ENCODE data around the gene SSH3. TPM values are rescaled to one million over a fixed set of nuclear protein-coding genes. Genes with fewer than 3 reads are reported as not detected.

Gene SSH3
- polyA plus RNA-seq, 3 donors: 12.3 to 14.8 (median 13.0) TPM

DNA sequence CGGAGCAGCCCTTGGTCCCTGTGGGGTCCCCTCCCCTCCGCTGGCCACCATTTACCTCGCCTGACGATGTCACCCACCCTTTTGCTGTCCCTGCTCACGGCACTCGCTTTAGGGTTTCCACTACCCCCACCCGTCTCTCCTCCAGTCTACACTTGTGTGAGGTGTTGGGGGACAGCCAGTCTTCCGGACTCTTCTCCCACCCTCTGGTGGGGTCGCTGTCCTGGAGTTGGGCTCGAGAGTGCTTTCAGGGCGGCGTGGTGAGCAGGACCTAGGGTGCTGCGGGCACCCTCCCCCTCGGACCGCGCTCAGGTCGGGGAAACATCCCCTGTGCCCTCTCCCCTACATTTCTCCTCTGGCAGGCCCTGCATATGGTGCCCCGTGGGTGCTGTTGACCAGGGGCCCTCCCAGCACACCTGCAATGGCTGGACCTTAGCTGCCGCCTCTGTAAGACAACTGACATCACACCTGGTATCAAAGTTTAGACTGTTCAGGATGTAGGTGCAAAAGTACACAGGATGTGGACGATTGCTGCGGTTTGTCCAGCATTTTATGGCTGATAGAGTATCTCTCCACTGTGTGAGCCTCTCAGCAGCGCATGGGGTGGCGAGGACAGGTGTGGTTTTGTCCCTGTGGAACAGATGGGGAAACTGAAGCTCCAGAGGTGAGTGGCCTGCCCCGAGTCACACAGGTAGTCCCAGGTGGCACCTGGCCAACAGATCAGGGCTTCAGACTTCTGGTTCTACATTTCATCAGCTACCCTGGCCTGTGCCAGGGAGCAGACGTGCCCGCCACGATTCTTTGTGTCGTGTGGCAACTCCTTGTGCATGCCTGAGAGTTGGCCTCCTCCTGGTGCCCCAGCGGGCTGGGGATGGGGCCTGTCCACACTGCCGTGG, 35.9 kb upstream of the SSH3 start:
- WGBS, 3 donors: 10 to 12% (median 11%) methylated on average over 30 of the region's 30 CpGs
- no peak overlapping the region for H3K27ac ChIP-seq (ENCODE audit: low read depth, low read length)

DNA sequence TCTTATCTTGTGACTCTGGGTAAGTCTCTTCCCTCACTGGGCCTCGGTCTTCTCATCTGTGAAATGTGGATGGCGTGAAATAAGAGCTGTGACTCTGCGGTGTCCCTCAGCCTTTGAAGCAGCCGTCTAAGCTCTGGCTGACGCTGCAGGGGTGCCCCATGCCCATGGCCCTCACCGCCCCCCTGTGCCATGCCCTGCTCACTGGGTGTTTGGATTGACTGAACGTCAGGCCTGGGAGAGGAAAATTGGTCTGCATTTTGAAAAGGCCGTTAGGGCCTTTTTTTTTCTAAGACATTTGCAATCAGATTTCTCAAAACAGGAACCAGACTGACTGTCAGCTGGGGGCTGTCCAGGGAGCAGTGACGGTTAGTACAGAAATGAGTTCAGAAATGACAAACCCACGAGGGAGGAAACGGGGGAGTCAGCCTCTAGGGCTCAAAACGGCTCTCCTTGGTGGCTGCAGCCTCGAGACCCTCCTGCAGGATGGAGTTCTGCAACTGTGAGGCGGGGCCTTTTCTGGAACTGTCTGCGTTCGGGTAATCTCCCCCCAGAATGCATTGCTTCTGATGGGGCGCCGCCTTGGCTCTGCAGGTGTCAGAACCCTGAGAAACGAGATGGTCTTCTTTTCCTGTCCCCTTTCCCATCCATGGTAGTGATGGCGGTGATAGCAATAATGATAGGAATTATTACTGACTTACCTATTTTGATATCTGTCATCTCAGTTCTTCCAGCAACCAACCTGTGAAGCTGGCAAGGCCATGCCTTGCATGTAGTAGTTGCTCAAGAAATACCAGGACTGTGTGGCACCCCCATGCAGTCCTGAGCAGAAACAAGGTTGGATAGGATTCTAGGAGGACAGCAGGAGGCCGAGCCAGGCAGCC, 35.0 kb upstream of the SSH3 start:
- WGBS, 3 donors: 34 to 74% (median 35%) methylated on average over 21 of the region's 21 CpGs
- no peak overlapping the region for H3K27ac ChIP-seq (ENCODE audit: low read depth, low read length)

DNA sequence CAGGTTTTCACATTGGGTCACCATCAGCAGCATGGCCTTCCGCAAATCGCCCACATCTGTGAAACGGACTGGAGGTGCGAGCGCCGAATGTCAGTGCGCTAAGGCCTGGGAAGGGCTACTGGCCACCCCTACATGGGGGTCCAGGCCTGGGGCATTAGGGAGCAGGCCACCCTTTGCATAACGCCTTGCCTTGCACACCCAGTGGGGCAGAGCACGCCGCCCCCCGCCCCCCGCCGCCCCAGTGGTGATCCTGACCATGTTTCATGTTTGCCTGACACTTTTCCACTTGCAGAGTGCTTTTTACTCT, 34.4 kb upstream of the SSH3 start:
- no peak overlapping the region for H3K27ac ChIP-seq (ENCODE audit: low read depth, low read length)
- 62 to 85% (median 65%) methylated on average over 13 of the region's 13 CpGs for WGBS, 3 donors

DNA sequence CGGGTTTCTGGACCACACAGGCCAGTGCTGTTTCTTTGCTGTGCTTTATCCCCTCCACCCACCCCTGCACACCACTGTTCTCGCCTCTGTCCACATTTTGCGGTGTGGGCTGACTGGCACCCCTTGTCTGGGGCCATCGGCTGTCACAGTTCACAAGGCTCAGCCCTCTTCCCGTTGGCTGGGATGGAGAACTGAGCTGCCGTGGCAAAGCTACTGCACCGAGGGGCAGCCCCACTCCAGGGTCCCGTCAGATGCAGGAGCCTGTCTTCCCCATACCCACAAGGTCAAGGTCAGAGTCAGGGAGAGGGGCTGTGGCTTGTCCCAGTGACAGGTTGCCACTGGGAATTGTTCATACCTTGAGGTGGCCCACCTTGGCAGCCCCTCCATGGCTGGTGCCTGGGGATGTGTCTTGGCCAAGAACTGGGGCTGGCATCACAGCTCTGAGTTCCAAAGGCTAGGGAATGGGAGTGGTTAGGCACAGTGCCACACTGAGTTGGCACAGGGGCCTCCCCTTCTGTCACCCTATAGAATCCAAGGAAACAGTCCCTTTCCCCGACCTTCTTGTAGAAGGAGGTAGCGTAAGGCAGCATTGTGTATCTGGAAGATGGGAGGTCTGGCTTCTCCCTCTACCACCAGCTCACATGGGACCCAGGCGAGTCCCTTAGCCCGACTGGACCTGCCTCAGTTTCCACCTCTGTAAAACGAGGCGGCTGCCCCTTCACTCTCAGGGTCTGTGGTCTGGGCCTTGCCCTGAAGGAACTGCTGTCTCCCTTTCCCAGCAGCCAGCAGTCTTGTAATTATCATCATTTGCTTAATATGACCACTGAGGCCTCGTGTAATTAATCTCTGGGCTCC, 33.7 kb upstream of the SSH3 start:
- 19 to 45% (median 25%) methylated on average over 15 of the region's 15 CpGs for WGBS, 3 donors
- no peak overlapping the region for H3K27ac ChIP-seq (ENCODE audit: low read depth, low read length)

DNA sequence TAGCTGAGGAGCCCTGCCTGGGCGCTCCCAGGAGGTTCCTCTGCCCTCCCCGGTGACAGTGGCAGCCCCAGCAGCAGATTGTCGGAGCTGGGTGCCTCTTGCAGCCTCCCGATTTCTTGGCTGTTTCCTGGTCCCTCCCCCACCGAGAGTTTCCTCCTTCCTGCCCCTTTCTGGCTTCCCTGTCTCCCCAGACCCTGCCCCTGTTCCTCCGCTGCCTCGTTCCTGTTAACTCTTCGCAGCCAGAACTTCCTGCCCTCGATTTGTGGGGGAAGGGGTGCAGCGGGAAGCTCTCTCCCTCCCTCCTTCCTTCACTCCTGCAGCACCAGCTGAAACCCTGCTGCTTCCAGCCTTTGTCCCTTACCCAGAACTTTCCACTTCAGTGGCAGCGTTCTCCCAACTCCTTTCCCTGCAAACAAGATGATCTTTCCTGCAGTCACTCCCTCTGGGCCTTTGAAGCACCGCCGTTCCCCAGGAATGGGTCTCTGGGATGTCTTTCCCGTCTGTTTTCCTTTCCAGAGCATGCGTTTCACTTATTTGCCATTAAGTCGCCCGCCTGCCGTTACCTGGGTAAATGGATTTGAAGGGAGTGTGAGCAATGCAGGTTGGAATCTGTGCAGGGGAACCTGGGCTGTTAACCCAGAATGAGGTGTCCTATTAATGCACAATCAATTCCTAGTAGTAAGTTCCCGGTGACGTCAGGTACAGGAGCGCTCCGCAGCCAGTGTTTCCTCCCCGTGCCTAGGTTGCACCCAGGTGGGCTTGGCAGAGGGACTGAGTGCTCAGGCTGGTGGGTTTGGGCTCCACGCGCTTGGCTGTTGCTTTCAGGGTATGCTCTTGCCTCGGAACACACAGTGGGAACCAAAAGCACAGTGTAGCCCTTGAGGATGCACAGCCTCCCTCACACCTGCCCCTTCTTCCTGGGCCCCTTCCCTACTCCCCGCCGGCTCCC, 32.8 kb upstream of the SSH3 start:
- no peak overlapping the region for H3K27ac ChIP-seq (ENCODE audit: low read depth, low read length)
- WGBS, 3 donors: 20 to 45% (median 23%) methylated on average over 28 of the region's 28 CpGs

DNA sequence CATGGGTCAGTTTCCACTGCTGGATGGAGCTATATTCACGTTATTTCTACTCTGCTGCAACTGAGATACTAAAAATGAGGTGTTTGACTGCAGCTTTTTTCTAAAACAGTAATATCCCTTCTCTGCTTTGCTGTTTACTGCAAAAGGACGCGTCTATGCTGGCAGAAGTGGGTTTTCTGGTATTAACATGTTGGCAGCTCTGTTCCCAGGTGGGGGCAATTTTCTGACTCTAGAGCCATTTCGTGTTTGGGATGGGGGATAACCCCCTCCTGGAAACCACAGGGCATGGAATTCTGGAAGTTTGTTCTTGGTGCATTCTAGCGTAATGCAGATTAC, 32.2 kb upstream of the SSH3 start:
- 41 to 82% (median 49%) methylated on average over 5 of the region's 5 CpGs for WGBS, 3 donors
- no peak overlapping the region for H3K27ac ChIP-seq (ENCODE audit: low read depth, low read length)

DNA sequence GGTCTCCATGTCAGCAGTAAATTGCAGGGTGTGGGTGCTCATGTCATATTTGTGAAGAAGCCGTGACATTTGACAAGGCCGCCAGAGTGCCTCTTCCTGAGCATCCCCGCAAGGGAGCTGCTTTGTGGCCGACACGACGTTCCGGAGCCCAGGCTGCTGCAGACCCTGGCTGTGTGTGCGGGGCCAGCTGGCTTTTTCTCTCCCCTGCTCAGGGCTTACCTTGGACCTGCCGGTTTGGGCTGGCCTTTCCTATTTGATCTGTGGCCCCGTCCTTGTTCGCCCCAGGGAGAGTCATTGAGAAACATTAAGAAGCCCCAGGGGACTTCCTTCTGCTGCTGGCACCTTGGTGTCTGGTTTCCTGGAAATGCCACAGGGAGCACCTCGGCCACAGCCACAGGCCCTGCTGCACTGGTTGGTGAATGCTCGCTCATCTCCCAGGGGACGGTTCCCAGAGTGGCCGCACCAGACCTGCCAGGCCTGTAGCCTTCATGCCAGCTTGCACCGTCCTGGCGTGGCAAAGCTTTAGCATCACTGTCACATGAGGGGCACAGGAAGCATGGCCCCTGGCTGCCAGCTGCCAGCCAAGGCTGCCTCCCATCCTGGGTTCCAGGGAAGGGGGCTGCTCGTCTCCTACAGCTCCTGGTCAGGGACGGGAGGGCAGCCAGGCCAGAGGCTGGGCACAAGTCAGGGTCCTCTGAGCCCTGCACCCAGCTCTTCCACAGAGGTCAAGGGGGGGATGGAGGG, 31.6 kb upstream of the SSH3 start:
- WGBS, 3 donors: 37 to 63% (median 39%) methylated on average over 19 of the region's 19 CpGs
- H3K27ac ChIP-seq (ENCODE audit: low read depth, low read length): no peak overlapping the region

DNA sequence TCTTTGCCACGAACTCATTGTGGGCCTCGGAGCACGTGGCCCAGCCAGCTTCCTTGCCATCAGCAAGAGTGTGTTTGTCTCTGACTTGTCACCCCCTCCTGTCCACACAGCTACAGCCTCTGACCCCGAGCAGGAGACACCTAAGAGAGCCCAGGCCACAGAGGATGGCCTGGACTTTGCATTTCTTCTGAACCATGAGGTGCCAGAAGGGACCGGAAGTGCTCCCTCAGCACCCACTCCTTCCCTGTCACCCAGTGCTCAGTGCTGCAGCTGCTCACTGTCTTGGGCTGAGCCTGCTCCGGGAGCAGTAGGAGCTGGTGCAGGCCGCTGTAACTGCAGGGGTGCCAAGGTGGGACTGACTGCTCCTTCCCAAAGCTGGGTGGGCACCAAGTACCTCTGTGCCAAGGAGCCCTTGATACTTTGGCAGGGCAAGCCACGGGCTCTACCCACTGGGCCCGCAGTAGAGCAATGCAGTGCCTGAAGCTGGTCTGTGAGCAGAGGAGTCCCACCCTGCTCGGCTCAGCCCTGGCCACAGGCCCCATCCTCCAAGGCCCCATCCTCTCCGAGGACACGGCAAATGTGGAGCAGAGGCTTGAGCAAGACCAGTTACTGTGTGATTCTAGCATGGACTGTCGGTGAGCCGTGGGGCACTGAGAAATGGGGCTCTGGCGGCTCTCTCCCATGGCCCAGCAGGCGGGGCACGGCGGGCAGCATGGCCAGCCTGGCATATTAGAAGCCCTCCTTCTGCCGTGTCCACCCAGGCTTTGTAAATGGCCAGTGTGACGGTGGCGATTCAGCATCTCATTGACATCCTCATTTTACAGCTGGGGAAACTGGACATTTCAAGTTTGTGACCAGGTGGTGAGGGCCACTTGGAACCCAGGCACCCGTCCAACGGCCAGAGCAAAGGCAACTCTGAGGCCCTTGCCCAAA, 30.7 kb upstream of the SSH3 start:
- H3K27ac ChIP-seq (ENCODE audit: low read depth, low read length): no peak overlapping the region
- 38 to 76% (median 39%) methylated on average over 23 of the region's 23 CpGs for WGBS, 3 donors

DNA sequence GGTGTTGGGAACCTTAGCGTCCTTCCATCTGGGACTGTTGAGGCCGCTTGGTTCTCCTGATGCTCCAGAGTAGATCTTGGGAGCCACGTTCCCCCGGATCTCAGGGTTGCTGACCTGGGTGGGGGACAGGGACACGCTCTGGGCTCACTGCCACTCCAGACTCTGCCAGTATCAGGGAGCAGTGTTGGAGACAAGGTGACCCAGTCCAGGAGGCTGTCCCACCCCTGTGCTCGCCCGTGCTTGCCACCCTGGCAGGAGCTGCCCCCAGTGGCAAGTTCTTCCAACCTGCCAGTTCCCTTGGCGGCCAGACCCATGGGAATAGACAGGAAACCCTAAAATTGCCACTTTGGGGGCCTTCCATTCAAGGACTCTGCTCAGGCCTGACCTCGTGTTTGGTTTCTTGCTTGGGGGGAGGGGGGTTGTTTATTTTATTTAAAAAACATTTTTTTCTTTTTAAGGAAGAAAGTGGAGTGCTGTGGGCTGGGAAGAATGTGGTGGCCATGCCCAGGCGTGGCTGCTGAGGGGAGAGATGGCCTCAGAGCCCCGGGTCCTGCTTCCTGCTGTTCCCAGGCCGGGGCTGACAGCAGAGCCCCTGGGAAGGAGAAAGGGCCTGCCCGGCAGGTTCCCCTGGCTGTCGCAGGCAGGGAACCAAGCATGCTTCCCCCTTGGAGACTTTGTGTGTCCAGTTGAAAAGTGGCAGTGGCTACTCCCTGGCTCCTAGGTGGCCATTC, 29.9 kb upstream of the SSH3 start:
- H3K27ac ChIP-seq (ENCODE audit: low read depth, low read length): no peak overlapping the region
- WGBS, 3 donors: 30 to 63% (median 31%) methylated on average over 14 of the region's 14 CpGs

DNA sequence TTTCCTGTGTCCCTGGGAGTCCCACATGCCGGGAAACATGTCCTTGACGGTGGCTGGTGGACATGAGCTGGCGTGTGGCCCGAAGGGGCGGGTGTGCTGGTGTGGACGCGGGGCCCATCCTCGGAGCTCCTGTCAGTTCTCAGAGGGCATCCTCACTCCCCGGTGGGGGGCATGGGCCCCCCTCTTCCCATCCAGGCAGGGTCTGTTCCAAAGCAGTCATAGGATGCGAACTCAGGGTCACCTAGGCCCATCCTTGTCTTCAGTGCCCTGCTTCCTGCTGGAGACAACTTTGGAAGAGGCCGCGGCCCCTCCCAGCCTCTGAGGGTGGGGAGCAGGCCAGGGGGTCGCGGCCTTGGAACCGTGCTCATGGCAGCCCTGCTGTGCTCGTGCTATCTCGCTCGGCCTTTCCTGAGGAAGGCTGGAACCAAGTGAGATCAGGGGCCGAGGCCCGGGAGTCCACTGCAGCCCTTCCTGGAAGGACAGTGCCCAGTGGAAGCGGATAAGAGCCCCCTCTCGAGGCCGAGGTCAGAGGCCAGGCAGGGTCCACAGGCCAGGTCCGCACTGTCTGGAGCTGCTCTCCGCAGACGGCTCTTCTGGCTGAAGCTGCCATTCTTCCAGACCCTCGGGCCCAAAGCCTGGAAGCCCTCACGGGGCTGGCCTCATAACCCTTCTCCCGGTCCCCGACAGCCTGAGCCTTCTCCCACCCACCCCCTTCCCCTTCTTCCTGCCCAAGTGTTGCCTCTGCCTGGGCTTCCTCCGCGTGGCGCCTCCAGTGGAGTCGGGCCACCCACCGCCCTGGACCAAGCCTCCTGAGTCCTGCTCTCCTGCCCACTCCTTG, 28.3 kb upstream of the SSH3 start:
- 28 to 58% (median 29%) methylated on average over 34 to 35 of the region's 35 CpGs for WGBS, 3 donors

DNA sequence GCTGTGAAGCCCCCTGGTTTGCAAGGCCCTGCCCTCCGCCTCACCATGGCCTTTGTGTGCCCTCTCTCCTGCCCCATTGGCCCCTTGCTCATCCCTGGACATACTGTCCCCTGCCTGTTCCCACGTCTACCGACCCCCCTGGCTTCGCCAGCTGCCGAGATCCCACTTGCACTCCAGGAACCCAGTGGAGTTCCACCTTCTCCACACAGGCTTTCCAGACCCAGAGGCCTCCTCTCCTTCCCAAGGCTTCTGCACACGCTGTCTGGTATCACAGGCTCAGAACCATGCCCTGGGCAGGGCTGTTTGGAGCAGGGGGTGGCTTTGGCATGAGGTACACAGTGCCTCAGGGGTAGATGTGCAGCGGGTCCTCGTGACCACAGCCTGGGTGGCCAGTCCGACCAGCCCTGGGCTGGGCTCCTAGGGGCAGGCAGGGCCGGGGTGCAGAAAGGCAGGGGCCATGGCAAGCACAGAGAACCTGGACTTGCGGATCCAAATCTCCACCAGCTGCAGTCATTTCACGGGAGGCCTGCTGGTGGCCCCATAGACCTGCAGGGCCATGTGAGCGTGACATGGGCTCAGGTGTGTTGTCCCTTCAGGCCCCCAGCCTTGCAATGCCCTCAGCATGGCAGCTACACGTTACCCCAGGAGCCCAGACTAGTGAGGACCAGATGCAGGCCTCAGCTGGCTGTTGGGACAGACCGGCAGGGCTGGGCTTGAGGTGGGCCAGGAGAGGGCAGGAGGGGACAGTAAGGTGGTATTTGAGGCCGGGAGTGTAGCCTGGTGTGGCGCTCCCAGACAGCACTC, 27.5 kb upstream of the SSH3 start:
- WGBS, 3 donors: 72 to 88% (median 79%) methylated on average over 17 of the region's 17 CpGs
- H3K27ac ChIP-seq (ENCODE audit: low read depth, low read length): no peak overlapping the region

More for the DNA sequence above, 28.3 kb upstream of the SSH3 start:
- no peak overlapping the region for H3K27ac ChIP-seq (ENCODE audit: low read depth, low read length)

DNA sequence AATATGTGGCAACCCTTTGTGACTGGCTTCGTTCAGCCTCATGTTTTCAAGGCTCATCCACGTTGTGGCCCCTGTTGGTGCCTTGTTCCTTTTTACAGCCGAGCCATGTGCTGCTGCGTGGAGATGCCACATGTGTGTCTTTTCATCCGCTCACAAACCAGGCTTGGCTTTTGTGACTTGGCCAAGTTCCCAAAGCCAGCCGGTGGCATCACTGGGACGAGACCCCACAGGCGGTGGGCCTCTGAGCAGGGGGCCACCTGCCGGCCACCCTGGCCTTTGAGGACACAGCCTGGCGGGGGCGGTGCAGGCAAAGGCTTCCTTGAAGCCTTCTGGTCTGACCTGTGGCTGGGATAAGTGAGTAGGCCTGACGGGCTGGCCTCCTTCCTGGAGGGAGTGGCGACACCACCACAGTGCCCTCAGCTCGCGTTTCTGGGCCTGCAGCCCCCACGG, 26.5 kb upstream of the SSH3 start:
- 20 to 53% (median 21%) methylated on average over 14 to 16 of the region's 16 CpGs for WGBS, 3 donors
- H3K27ac ChIP-seq (ENCODE audit: low read depth, low read length): peak overlapping the region; percentile 45

DNA sequence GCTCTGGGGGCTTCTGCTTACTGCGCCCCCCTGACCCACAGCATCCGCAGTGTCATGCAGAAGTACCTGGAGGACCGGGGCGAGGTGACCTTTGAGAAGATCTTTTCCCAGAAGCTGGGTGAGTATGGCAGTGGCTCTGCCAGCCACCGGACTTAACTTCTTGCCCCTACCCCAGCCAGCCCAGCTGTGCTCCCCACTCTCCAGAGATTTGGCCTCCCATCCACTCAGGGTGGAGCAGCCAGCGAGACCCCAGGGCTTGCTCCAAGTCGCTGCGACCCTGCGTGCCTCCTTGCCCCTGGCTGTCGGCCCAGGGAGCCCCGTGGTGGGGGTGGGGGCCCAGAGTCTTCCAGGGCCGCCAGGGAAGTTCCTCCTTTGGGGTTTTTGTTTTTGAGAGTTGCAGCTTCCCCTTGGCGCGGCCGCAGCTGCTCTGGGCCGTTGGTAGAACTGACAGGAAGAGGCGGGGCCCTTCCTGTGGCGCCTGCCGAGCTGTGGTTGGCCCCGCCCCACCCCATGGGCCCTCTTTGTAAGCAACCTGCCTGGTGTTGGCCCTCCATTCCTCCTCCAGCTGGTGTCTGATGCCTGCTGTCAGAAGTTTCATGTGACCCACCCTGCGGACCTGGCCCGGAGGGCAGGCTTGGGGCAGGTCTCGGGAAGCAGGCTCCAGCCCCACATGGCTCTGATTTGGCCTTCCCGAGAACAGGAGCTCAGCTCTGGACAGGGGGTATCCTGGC, 25.9 kb upstream of the SSH3 start:
- 5 to 47% (median 8%) methylated on average over 24 of the region's 24 CpGs for WGBS, 3 donors
- H3K27ac ChIP-seq (ENCODE audit: low read depth, low read length): peak overlapping the region; percentile 45
